Measurements from ENCODE around the gene BCAS3.

DNA sequence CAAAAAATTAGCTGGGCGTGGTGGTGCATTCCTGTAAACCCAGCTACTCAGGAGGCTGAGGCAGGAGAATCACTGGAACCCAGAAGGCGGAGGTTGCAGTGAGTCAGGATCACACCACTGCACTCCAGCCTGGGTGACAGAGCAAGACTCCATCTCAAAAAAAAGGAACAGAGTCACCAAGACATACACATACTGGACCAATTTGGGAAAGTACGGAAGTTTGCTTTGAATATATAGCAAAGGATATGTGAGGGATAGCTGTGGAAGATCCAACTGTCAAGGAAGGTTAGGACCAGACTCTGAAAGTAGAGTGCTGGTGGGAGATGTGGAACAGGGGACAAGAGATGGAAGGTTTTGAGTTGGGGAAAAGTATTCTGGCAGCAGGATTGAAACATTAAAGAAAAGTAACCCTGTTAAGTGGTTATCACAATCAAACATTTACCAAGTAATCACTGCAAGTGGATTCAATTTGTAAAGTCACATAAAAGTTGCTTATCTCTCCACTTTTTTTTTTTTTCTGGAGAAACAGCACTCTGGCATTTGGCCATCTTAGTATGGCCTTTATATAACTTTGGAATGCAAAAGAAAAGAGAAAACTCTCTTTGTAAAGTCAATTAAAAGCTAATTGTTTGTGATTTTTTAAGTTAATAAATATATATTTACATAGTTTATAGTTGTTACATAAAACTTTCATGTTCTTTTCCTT, 462.6 kb downstream of the BCAS3 start:
- TF ChIP-seq, protein P1, sequence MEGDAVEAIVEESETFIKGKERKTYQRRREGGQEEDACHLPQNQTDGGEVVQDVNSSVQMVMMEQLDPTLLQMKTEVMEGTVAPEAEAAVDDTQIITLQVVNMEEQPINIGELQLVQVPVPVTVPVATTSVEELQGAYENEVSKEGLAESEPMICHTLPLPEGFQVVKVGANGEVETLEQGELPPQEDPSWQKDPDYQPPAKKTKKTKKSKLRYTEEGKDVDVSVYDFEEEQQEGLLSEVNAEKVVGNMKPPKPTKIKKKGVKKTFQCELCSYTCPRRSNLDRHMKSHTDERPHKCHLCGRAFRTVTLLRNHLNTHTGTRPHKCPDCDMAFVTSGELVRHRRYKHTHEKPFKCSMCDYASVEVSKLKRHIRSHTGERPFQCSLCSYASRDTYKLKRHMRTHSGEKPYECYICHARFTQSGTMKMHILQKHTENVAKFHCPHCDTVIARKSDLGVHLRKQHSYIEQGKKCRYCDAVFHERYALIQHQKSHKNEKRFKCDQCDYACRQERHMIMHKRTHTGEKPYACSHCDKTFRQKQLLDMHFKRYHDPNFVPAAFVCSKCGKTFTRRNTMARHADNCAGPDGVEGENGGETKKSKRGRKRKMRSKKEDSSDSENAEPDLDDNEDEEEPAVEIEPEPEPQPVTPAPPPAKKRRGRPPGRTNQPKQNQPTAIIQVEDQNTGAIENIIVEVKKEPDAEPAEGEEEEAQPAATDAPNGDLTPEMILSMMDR (IDR thresholded peaks at IDR 0.05), result no peak
- no peak for TF ChIP-seq POLR2A (IDR thresholded peaks at IDR 0.05)
